NCI-H524 treated with DMSO at 0.1 percent for 48 hours (cell line): ENCODE results near the gene KCTD14.
"Not testable (repeated sequence)": the region's sequence is repeated elsewhere in the genome, so short reads cannot be mapped to it uniquely, and the experiment has no call there.

ENCODE experiments used
- DNase-seq: peaks from one replicate; lab custom pipeline; 2025; lab: John Stamatoyannopoulos, UW

KCTD14 gene

DNA sequence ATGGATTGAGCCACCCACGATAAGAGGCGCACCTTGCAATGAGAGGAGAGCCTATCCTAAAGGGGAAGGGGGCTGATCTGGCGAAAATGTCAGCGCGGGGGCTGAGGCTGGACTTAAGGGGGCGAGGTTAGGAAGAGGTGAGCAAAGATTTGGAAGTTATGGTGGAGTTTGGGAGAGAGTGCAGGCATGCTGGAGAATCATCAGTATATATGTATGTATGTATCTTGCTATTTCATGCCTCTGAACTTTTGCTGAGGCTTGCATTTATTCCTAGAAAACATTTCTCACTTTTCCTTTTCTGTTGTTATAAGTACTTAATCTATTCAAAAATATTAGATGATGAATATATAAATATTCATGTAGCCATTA, 23.4 kb upstream of the KCTD14 start:
- no peak for DNase-seq

DNA sequence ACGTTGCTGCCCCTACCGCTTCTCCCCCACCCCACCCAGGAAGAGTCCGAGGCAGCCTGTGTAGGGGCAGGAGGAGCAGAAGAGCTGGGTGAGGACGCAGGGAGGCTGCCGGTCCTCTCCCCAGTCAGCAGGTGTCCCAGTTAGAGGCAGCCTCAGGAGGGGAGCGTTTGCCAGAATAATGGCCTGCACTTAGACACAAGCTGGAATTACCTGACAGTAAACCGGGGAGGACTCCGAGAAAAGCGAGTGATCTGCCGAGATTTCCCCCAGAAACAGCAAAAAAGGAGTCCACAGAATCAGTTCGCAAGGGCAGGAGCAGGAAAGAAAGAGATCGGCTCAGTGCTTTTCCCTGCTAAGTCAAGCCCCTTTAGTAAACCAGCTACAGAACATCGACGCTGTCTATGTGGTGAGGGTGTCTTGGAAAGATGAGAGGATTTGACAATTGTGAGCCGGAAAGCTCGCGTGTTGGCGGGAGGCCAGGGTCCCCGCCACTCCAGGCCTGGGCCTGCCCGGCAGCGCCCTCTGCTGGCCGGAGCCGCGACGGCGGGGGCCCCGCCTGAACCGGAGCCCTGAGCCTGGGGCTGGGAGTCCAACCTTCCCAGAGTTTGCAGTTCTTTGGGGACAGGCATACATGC, 22.9 kb upstream of the KCTD14 start:
- peak; percentile 27 for DNase-seq

DNA sequence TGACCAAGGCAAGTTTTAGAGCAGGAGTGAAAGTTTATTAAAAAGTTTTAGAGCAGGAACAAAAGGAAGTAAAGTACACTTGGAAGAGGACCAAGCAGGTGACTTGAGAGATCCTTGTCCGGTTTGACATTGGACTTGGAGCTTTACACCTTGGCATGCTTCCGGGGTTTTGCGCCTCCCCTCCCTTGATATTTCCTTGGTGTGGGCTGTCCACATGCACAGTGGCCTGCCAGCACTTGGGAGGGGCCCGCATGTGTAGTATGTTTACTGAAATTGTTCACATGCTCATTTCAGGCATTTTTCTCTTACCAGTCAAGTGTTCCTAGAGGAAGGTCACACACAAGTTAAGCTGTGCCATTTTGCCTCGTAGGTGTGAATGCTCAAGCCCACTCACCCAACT, 21.6 kb upstream of the KCTD14 start:
- DNase-seq: no peak

DNA sequence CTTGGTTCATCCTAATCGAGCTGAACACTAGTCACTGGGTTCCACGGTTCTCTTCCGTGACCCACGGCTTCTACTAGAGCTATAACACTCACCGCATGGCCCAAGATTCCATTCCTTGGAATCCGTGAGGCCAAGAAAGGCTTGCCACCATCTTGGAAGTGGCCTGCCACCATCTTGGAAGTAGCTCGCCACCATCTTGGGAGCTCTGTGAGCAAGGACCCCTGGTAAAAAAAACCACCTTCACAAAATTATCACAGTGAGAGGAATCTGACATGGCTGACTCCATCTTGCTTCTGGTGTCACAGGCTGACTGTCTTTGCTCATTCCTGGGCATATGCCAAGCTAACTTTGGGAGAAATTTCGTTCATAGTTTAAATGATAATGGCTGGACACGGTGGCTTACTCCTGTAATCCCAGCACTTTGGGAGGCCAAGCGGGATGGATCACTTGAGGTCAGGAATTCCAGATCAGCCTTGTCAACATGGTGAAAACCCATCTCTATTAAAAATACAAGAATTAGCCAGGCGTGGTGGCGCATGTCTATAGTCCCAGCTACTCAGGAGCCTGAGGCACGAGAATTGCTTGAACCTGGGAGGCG, 18.9 kb upstream of the KCTD14 start:
- no peak for DNase-seq

DNA sequence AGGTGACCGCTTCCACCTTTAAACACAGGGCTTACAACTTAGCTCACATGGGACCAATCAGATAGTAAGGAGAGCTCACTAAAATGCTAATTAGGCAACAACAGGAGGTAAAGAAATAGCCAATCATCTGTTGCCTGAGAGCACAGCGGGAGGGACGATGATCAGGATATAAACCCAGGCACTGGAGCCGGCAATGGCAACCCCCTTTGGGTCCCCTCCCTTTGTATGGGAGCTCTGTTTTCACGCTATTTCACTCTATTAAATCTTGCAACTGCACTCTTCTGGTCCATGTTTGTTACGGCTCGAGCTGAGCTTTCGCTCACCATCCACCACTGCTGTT, 18.3 kb upstream of the KCTD14 start:
- DNase-seq: not testable (repeated sequence)

DNA sequence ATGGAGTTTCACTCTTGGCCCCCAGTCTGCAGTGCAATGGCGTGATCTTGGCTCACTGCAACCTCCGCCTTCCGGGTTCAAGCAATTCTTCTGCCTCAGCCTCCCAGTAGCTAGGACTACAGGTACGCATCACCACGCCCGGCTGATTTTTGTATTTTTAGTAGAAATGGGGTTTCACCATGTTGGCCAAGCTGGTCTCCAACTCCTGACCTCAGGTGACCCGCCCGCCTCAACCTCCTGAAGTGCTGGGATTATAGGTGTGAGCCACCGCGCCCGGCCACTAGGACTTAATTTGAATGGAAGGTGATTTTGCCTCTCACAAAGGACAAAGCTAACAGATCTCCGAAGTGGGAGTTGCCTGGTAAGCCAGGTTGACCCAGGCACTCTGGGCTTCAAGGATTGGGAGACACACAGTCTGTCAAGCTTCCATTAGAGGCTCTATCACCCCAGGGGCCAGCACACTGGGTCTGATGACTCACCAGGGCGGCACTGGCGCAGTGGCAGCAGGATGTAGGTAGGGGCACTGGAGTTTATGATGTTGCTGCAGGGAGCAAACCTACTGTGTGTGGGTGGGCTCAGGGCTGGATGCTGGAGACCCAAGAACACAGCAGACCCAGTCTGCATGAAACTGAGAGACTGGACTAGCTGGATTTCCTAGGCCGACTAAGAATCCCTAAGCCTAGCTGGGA, 17.8 kb upstream of the KCTD14 start:
- DNase-seq: no peak

DNA sequence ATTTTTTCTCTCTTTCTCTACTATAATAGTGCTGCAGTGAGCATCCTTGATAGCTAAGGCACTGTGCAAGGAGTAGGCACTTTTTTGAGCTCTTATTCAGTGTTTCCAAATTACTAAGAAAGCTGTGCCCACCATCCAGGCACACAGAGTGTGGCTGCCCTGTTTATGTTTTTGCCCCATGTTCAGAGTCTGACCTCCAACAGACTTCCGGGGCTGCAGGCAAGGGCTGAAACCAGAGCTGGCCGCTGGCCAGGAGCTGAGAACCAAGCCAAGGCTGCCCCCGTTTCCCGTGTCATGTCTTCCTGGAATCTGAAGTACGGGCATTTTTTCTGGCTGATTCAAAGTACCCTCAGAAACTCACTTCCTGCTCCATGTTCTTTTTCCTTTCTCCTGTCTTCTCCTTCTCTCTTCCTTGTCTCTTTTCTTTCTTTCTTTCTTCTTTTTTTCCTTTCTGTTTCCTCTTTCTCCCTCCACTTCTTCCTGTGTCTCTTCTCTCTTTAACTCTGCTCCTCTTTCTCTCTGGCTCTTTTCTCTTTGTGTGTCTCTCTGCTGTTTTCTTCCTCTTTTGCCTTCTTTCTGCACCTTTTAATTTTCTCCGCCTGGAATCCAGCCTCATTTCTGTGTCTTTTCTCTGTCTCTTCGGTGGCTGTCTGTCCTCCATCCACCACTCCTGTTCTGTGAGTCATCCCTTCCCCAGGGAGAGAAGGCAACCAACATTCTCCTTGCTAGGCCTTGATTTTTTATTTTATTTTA, 17.0 kb upstream of the KCTD14 start:
- no peak for DNase-seq

DNA sequence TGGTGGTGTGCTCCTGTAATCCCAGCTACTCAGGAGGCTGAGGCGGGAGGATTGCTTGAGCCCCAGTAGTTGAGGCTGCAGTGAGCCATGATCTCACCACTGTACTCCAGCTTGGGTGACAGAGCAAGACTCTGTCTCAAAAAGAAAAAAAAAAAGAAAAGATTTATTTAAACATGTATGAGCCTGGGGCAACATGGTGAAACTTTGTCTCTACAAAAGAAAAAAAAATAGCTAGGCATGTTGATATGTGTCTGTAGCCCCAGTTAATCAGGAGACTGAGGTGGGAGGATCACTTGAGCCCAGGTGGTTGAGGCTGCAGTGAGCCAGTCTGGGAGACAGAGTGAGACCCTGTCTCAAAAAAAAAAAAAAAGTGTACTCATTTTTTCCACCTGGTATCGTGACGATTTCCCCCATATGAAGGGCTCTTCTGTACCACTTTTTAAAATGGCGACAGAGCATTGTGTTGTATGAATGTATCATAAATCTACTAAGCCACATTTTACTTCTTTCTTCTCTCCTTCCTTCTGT, 16.4 kb upstream of the KCTD14 start:
- DNase-seq: no peak

DNA sequence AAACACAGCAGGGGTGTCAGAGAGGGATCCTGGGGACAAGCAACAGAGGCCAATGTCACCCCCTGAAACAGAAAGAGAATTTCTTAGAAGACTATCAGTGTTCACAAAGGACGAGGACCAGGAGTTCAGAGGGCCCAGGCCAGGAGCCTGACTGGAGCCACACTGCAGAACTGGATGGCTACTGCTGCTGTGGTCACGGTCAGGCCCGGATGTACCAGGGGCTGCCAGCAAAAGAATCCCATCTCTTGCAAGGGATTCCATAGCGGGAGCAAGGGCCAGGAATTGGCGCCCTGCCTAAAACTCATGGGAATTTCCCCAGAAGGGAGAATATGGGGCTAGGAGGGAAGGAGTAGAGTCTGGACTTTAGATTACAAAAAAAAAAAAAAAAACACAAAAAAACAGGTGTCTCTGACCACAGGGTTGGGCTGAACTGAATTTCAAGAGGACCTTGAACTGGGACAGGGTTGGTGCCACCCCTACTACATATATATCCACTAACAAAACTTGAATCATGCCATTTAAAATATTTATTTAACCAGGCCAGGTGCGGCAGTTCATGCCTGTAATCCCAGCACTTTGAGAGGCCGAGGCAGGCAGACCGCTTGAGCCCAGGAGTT, 15.7 kb upstream of the KCTD14 start:
- no peak for DNase-seq

DNA sequence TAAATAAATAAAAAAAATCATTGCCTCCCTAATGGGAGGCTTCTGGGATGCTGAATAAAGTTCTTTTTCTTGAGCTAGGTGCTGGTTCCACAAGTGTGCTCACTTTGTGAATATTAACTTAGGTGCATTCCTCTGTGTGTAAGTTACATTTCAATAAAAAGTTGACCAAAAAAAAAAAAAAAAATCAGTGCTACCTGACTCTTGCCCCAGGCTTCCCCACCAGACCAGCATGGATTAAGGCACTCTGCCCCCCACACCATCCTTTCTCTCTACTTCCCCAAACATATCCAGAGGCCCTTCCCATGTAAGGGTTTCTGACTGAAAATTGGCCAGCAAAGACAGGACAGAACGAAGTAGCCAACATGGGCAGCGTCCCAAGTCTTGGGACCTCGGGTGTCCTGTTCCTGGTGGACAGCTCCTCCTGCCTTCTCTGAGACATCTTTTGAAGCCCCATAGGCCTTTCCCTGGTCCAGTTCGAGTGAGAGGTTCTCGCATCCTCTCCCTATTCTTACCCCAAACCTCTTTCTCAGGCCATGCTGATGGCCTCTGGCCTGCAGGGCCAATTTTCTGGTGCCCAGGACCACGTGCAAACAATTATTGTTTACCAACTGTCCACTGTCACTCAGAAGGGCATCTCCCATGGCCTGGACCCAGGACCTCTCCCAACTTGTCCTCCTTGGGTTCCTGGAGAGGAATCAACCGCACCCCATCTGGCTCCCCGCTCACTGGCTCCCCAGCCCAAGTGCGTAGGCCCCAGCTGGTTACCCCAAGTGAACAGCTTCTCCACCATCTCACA, 14.9 kb upstream of the KCTD14 start:
- no peak for DNase-seq

DNA sequence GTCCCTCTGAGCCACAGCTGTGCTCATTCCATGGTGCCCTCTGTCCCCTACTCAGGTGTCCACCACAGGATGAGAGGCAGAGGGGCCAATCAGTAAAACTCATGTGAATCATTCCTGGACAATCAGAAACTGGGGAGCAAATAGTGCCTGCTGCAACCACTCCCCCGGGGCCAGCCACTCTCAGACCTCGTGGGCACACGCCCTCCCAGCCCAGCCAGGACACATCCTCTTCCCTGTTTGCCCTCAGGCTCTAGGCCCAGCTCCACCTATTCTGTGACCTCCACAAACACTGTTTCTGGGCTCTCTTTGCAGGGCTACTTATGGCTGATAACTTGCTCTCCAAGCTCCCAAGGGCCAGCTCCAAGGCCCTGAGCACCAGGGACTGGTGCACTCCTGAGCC, 14.0 kb upstream of the KCTD14 start:
- DNase-seq: no peak

DNA sequence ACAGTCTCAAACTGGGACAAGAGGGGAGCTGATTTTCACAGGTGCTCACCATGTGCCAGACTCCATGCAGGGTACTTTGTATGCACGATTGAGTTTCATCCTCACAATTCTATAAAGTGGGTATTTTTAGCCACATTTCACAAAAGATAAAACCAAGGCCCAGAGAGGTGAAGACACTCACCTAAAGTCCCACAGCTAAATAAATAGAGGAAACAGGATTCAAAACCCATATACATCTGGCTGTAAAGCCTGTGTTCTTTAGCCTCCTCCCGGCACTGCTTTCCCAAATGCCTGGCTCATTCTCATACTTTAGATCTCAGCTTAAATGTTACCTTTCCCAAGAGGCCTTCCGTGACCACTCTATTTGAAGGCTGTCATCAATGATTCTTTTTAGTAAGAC, 13.2 kb upstream of the KCTD14 start:
- no peak for DNase-seq

DNA sequence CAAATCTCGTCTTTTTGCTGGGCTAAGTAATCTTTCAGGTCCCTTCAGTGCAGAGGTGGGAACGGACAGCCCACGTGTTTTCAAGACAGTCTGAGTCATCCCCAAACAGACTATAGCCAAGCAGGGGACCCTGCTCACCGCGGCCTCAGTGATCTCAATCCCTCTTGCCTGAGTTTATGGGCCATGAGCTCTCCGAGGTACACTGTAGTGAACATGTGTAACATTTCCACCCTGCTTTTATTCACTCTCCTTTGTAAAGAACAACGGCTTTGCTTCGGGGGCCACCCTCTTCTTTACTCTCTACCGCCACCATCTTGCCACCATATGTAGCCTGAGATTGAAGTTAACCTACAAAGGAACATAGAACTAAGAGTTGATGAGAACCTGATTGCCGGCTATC, 11.5 kb upstream of the KCTD14 start:
- no peak for DNase-seq

DNA sequence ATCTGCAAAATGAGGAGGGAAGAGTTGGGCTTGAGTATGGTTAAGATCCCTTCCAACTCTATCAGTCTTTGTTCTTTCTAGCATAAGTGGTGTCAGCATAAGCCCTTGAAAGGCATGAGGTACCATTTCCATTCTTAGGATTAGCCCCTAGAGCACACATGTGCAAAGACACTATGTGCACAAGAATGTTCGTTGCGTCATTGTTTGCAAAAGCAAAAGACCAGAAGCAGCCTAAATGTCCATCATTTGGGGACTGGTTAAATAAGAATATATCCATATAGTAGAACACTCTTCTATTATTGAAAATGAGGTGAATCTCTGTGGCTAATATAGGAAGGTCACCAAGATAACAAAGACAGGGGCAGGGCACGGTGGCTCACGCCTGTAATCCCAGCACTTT, 10.0 kb upstream of the KCTD14 start:
- DNase-seq: no peak

DNA sequence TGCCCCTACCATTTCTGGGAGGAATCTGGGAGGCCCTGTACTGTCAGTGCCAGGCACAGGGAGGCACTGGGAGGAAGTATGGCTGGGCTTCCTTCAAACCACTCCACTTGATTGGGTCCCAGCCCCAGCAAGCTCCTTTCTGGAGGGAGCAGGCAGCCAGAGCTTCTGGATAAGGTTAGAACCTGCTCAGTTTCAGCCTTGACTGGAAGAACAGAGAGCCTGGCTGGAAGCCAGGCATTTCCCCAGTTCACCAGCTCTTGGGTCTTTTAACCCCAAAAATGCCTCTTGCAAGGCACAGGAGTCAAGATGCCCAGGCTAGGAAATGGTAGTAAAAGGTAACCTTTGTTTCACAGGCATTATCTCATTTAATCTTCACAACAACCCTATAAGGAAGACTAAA, 9.0 kb upstream of the KCTD14 start:
- DNase-seq: no peak

DNA sequence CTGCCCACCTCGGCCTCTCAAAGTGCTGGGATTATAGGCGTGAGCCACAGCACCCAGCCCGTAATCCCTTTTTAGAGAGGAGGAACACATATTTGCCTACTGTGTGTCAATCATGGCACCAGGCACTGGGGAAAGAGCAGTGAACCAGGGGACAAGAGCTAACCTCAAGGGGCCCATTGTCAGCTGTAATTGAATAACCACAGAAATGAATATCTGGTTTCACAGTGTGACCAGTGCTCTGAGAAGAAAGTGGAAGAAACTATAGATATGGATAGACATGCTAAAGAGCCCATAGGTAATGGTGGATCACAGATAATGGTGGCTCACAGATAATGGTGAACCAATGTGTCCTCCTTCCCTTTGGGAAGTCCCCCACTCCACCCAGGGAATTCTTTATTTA, 8.6 kb upstream of the KCTD14 start:
- DNase-seq: no peak

DNA sequence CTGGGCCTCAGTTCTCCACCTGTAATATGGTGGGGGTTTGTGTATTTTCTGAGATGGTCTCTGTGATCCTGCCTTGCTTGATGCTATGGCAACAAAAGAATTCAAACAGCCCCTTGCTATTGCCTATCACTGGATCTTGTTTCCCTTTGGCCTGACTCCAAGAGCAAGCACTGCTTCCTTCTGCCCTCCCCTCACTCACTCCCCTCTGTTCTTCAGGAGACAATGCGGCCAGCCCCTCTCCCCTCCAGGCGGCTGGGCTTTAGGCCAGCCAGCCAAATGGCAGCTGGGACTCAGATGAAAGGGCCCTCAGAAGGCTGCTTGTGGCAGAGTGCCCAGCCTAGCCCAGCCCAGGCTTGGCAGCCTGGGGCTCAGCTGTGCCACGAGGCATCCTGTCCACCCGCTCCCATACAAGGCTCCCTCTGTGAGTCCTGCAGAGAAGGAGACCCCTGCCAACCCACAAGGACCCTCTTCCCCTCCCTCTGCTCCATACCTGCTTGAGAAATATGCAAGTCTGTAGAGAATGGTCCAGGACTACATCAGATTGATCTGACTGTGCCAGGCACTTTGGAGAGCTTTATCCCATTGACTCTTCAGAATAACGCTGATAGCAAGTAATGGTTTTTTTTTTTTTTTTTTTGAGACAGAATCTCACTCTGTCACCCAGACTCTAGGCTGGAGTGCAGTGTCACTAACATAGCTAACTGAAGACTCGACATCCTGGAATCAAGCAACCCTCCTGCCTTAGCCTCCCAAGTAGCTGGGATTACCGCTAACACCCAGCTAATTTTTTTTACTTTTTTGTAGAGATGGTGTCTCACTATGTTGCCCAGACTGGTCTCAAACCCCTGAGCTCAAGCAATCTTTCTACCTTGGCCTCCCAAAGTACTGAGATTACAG, 7.6 kb upstream of the KCTD14 start:
- DNase-seq: peak; percentile 91

DNA sequence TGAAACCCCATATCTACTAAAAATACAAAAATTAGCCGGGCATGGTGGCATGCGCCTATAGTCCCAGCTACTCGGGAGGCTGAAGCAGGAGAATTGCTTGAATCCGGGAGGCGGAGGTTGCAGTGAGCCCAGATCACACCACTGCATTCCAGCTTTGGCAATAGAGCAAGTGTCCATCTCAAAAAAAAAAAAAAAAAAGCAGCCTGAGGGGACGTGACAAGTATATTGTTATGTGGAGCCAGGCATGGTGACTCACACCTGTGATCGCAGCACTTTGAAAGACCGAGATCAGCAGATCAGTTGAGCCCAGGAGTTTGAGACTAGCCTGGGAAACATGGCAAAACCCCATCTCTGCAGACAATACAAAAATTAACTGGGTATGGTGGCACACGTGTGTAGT, 5.3 kb upstream of the KCTD14 start:
- not testable (repeated sequence) for DNase-seq

DNA sequence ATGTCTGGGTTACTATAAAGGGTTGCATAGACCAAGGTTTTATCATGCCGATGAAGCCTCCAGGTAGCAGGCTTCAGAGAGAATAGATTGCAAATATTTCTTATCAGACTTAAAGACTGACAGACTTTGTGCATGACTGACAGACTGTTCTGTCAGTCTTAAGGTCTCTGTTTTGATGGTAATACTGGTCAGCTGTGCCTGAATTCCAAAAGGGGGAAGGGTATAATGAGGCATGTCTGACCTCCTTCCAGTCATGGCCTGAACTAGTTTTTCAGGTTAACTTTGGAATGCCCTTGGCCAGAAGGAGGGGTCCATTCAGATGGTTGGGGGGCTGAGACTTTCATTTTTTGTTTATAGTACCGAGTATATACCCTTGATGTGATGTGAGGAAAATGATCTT, 4.7 kb upstream of the KCTD14 start:
- DNase-seq: no peak

DNA sequence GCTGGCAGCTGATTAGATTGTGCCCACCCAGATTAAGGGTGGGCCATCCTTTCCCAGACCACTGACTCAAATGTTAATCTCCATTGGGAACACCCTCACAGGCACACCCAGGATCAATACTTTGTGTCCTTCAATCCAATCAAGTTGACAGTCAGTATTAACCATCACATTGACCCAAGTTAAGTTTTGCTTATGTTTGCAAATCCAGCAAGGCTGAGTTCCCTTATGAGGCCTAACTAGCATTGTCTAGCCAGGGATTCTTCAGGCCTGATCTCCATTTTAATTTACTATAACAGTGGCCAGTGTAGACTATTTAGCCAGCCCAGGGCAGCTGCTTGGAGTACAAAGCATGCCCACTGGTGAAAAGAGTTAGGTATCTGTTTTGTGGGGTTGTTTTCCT, 2.3 kb upstream of the KCTD14 start:
- DNase-seq: no peak

DNA sequence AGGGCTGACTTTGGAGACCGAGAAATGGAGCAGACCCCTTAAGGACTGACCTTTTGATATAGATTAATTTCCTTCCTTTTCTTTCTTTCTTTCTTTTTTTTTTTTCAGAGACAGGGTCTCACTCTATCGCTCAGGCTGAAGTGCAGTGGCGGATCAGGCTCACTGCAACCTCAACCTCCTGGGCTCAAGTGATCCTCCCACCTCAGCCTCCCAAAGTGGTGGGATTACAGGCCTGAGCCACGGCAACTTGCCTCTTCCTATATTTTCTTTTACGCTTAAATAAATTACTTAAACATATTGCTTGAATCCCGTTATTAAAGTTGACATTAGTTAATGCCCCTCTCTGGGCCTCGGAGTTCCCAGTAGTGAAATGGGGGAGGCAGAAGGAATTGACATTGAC, 350 bp upstream of the KCTD14 start:
- DNase-seq: no peak
